Neuronal stem cell (in vitro differentiated cells): Measurements from ENCODE around the gene SYT8.

Experiments used
- DNase-seq: peaks from one replicate; pipeline ENCODE4 v3.0.0-alpha.2; 2013; ENCODE audit warnings: low spot score
- H2AFZ ChIP-seq: one replicate; pipeline ENCODE4 v1.6.1; 2013; ENCODE audit warnings: mild to moderate bottlenecking, low read length, inconsistent platforms
- H2AK5ac ChIP-seq: 2 replicates; pipeline ENCODE4 v1.6.1; 2013; ENCODE audit warnings: low read depth, mild to moderate bottlenecking, inconsistent platforms, low read length, moderate library complexity, mixed read lengths
- H2BK120ac ChIP-seq: 2 replicates; pipeline ENCODE4 v1.6.1; 2013; ENCODE audit warnings: low read depth, mild to moderate bottlenecking, inconsistent platforms, low read length, moderate library complexity, mixed read lengths
- H2BK12ac ChIP-seq: one replicate; pipeline ENCODE4 v1.6.1; 2013; ENCODE audit warnings: low read length, inconsistent platforms
- H2BK15ac ChIP-seq: 2 replicates; pipeline ENCODE4 v1.6.1; 2013; ENCODE audit warnings: mild to moderate bottlenecking, low read length, inconsistent platforms, mixed read lengths
- H2BK5ac ChIP-seq: one replicate; pipeline ENCODE4 v1.6.1; 2013; ENCODE audit warnings: inconsistent platforms, mild to moderate bottlenecking, low read length, moderate library complexity
- H3K14ac ChIP-seq: one replicate; pipeline ENCODE4 v1.6.1; 2013; ENCODE audit warnings: low read length, inconsistent platforms
- H3K18ac ChIP-seq: 2 replicates; pipeline ENCODE4 v1.6.1; 2013; ENCODE audit warnings: low read length, inconsistent platforms
- H3K23ac ChIP-seq: 2 replicates; pipeline ENCODE4 v1.6.1; 2013; ENCODE audit warnings: low read depth, mild to moderate bottlenecking, mixed read lengths, low read length, inconsistent platforms; ENCODE audit not compliant: poor library complexity
- H3K27ac ChIP-seq: replicated peaks from 3 replicates; pipeline ENCODE4 v1.5.1; 2013; ENCODE audit warnings: low read length, inconsistent platforms
- H3K27me3 ChIP-seq, 3 experiments: 2 replicates each; pipeline ENCODE4 v1.6.1; 2013; ENCODE audit warnings: low read length in 3 of 3, mild to moderate bottlenecking in 2 of 3, inconsistent platforms in 1 of 3, low read depth in 1 of 3, mixed read lengths in 1 of 3, moderate library complexity in 1 of 3; ENCODE audit not compliant: control insufficient read depth in 3 of 3, insufficient read depth in 3 of 3
- H3K36me3 ChIP-seq, 2 donors: replicated peaks in 1 of 2; 2 replicates each; pipeline ENCODE4 v1.6.1; 2013; ENCODE audit warnings: low read length in 2 of 2; ENCODE audit not compliant: control insufficient read depth in 2 of 2, insufficient read depth in 2 of 2
- H3K4ac ChIP-seq: 2 replicates; pipeline ENCODE4 v1.6.1; 2013; ENCODE audit warnings: inconsistent platforms, mild to moderate bottlenecking, low read length, moderate library complexity
- H3K4me1 ChIP-seq, 2 donors: 1 replicate in 1 of 2; 2 replicates in 1 of 2; pipeline ENCODE4 v1.6.1; 2013; ENCODE audit warnings: low read length in 2 of 2, low read depth in 1 of 2; ENCODE audit not compliant: control insufficient read depth in 2 of 2, insufficient read depth in 1 of 2
- H3K4me2 ChIP-seq: one replicate; pipeline ENCODE4 v1.6.1; 2013; ENCODE audit warnings: mild to moderate bottlenecking, low read length, inconsistent platforms; ENCODE audit not compliant: insufficient read depth, poor library complexity, severe bottlenecking
- H3K4me3 ChIP-seq, 2 donors: 2 replicates each; pipeline ENCODE4 v1.5.1; 2013; ENCODE audit warnings: low read length in 2 of 2, mild to moderate bottlenecking in 2 of 2, inconsistent platforms in 1 of 2, moderate library complexity in 1 of 2
- H3K79me1 ChIP-seq: one replicate; pipeline ENCODE4 v1.6.1; 2013; ENCODE audit warnings: low read depth, mild to moderate bottlenecking, inconsistent platforms, low read length, moderate library complexity
- H3K9ac ChIP-seq: one replicate; pipeline ENCODE4 v1.6.1; 2013; ENCODE audit warnings: mild to moderate bottlenecking, low read depth, low read length, inconsistent platforms; ENCODE audit not compliant: poor library complexity
- H3K9me3 ChIP-seq, 2 donors: replicated peaks in 1 of 2; 2 replicates each; pipeline versions ENCODE3 to v1.6.1; 2013; ENCODE audit warnings: low read length in 2 of 2, mild to moderate bottlenecking in 2 of 2, inconsistent platforms in 1 of 2, low read depth in 1 of 2, mixed read lengths in 1 of 2, moderate library complexity in 1 of 2; ENCODE audit not compliant: control insufficient read depth in 2 of 2, insufficient read depth in 1 of 2
- H4K8ac ChIP-seq: one replicate; pipeline ENCODE4 v1.6.1; 2013; ENCODE audit warnings: low read depth, mild to moderate bottlenecking, inconsistent platforms, low read length, moderate library complexity
- H4K91ac ChIP-seq: one replicate; pipeline ENCODE4 v1.6.1; 2013; ENCODE audit warnings: low read length, low read depth, mild to moderate bottlenecking, inconsistent platforms; ENCODE audit not compliant: poor library complexity
- WGBS, 2 donors: extraction: QIAGEN DNeasy Blood & Tissue Kit; methylation state at CpG; one replicate each; pipeline ENCODE4 v1.1.7; 2013; ENCODE audit warnings: missing lambda C conversion rate in 2 of 2, mixed read lengths in 1 of 2; ENCODE audit not compliant: insufficient read length in 2 of 2, insufficient replicate concordance in 1 of 2; ENCODE audit errors: extremely low coverage in 2 of 2; 5-methylcytosine and 5-hydroxymethylcytosine counted together

SYT8 gene

DNA sequence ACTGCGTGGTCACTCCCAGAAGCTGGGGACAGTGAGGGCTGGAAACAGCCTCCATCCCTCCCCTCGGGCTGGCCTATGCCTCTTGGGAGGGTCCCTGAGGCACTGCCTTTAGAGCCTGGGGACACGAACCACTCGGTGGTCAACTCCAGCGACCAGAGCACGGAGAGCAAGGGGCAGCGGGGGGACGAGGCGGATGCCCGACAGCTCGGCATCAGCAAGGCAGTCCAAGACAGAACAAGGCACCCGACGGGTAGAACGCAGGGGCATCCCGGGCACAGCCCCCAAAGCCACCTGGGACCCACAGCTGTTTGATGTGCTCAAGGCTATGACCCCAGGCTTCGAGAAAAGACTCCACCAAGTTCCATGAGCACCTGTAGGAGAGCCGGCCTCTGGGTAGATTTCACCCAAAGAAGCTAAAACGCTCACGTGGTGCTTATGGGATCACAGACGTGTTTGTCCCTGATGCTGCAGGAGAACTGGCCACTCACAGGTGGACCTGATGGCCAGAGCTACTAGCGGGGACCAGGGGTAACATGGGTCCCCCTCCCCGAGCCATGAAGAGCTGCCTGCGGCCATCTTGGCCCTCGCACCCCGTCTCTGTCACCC is 17.6 kb downstream of the SYT8 start:
- Histone ChIP-seq H3K4me3 (no peak overlapping the region), H3K4ac (no peak overlapping the region), H2AFZ (no peak overlapping the region), H2BK5ac (peak overlapping the region; percentile 71), H4K8ac (no peak overlapping the region), H2BK12ac (no peak overlapping the region), H3K23ac (no peak overlapping the region), H3K36me3 (no peaks in the 10 kb centered on the region), H3K14ac (no peak overlapping the region), H3K4me2 (no peak overlapping the region), H3K4me1 (no peaks in the 10 kb centered on the region), H2BK15ac (peak overlapping the region; percentile 83), H2AK5ac (peak overlapping the region; percentile 79), H3K27me3 (peaks cover 0 to 32% (median 0%) of the 10 kb centered on the region in 3 experiments), H4K91ac (no peak overlapping the region), H3K9me3 (no peaks in the 10 kb centered on the region), H3K18ac (no peak overlapping the region), H3K27ac (no peak overlapping the region), H3K79me1 (peaks cover under 1% of the 10 kb centered on the region), H3K9ac (no peak overlapping the region), H2BK120ac (no peak overlapping the region)
- no peak for DNase-seq
- no CpG with 5 or more reads among the region's 25 CpGs for WGBS, 2 donors

DNA sequence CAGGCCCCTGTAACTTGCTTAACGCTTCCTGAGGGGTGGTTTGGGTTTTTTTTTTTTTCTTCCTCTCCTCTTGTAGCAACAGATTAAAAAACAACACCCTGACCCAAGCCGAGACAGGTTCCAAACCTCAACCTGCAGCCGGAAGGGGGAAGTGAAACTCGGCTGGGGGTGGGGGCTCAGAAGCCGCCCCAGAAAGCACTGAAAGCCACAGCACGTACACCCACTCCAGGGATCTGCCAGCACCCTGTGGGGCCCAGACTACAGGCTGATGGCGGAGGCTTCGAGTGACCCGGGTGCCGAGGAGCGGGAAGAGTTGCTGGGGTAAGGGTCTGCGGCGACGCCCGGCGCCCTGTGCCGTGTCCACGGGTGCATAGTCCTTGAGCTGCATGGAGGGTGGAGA is 18.1 kb downstream of the SYT8 start, which contains the start of gene LSP1:
TSS of gene LSP1 (plus strand) at position 208 of the 400 bp plus-strand sequence. CDS start at position 269, 61 bp downstream.
- H2BK120ac ChIP-seq: no peak within 1 kb of the TSS
- H3K79me1 ChIP-seq: peaks cover 1% of the 10 kb centered on the region
- H3K4me1 ChIP-seq: no peaks in the 10 kb centered on the region
- peak within 1 kb of the TSS; percentile 83 for H2BK15ac ChIP-seq
- peak within 1 kb of the TSS; percentile 71 for H3K18ac ChIP-seq
- no peak for DNase-seq
- H3K9ac ChIP-seq: peak within 1 kb of the TSS; percentile 21
- H3K4ac ChIP-seq: no peak within 1 kb of the TSS
- no peak within 1 kb of the TSS for H3K27ac ChIP-seq
- H2AK5ac ChIP-seq: peak within 1 kb of the TSS; percentile 79
- no peak within 1 kb of the TSS for H2AFZ ChIP-seq
- peak within 1 kb of the TSS; percentile 97 for H2BK12ac ChIP-seq
- H3K23ac ChIP-seq: peak within 1 kb of the TSS; percentile 73
- peak within 1 kb of the TSS; percentile 71 for H2BK5ac ChIP-seq
- no peaks in the 10 kb centered on the region for H3K9me3 ChIP-seq
- no CpG with 5 or more reads among the region's 18 CpGs for WGBS, 2 donors
- peaks cover 0 to 32% (median 0%) of the 10 kb centered on the region in 3 experiments for H3K27me3 ChIP-seq
- H4K91ac ChIP-seq: no peak within 1 kb of the TSS
- H3K4me2 ChIP-seq: no peak within 1 kb of the TSS
- H3K14ac ChIP-seq: peak within 1 kb of the TSS; percentile 21
- H4K8ac ChIP-seq: no peak within 1 kb of the TSS
- H3K36me3 ChIP-seq: no peaks in the 10 kb centered on the region
- H3K4me3 ChIP-seq: no peak within 1 kb of the TSS

DNA sequence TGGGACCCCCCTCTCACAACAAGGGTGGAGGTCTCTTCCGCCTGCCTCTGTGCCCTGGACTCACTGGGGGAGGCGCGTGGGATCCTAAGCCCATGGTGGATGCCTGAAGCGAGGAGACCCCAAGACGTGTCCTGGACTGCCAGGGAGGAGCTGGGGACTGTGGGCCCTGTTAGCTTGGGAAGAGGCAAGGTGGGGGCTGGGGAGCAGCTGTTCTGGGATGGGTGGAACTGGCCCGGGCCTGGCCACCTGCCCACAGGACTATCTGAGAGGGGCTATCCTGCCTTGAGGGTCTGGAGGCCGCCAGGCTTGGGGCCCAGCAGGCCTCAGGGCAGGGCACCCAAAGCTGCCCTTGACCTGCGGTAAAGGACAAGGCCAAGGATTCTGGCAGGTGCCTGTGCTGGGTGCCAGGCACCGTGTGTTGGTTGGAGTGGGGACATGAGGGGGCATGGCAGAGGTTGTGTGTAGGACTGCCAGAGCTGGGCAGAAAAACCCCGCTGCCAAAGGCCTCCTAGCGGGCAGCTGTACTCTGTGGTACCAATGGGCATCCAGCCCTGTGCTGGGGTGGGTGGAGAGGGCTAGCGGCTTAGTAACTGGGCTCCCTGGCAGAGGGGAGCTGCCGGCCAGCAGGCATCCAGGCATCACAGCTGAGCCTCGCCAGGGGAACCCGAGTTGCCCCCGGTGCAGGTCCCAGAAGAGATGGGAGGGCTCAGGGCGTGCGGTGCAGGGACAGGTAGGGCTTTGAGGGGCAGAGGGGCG is 18.8 kb downstream of the SYT8 start:
- no CpG with 5 or more reads among the region's 19 CpGs for WGBS, 2 donors
- Histone ChIP-seq H3K4me1 (peaks cover 0 to under 1% of the 10 kb centered on the region in 2 donors), H3K4me2 (no peak overlapping the region), H3K9me3 (no peaks in the 10 kb centered on the region), H3K4ac (no peak overlapping the region), H2BK5ac (peak overlapping the region; percentile 66), H4K91ac (no peak overlapping the region), H2BK120ac (no peak overlapping the region), H2BK12ac (peak overlapping the region; percentile 97), H3K36me3 (no peaks in the 10 kb centered on the region), H3K18ac (peak overlapping the region; percentile 71), H2AFZ (no peak overlapping the region), H3K27ac (no peak overlapping the region), H3K23ac (peak overlapping the region; percentile 73), H2AK5ac (peak overlapping the region; percentile 75), H3K79me1 (peaks cover 1% of the 10 kb centered on the region), H3K14ac (peak overlapping the region; percentile 56), H3K4me3 (no peak overlapping the region), H3K9ac (peak overlapping the region; percentile 21), H2BK15ac (peak overlapping the region; percentile 58), H3K27me3 (peaks cover 0 to 30% (median 0%) of the 10 kb centered on the region in 3 experiments), H4K8ac (no peak overlapping the region)
- no peak for DNase-seq
